GM19372 (cell line): ENCODE data around the gene ITGB8.

Experiments used
- ATAC-seq: cut with Tn5 transposase; IDR thresholded peaks from one replicate; pipeline ENCODE4 v1.9.1; 2021; ENCODE audit warnings: mild to moderate bottlenecking, low read depth, moderate library complexity; ENCODE audit not compliant: unreplicated experiment

The ITGB8 gene

GRCh38 chr7:20364571-20365196 lies 34.0 kb downstream of the ITGB8 start:
- ATAC-seq: no peak

- ATAC-seq: no peak
Measured at GRCh38 chr7:20365486-20365885, 34.8 kb downstream of the ITGB8 start.

- ATAC-seq: no peak
Measured at GRCh38 chr7:20374399-20374798, 43.7 kb downstream of the ITGB8 start.

DNA sequence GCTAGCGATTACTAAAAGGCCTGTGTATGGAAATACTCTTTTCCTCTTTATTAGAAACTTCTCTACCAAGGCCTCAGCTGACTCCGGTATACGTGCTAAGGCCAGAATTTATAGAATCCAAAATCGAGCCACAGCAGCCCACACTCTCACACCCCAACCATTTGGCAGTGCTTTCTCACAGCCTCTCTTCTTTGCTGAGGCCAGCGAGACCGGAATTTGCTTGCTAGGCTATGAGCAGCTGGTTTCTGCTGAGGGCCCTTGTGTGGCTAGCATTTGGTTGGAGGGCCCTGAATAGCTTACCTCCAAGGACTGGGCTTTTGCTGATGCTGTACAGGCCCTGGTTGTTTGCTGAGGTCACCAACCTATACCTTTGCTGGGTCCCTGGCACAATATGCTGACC lies 46.1 kb downstream of the ITGB8 start:
- no peak for ATAC-seq

DNA sequence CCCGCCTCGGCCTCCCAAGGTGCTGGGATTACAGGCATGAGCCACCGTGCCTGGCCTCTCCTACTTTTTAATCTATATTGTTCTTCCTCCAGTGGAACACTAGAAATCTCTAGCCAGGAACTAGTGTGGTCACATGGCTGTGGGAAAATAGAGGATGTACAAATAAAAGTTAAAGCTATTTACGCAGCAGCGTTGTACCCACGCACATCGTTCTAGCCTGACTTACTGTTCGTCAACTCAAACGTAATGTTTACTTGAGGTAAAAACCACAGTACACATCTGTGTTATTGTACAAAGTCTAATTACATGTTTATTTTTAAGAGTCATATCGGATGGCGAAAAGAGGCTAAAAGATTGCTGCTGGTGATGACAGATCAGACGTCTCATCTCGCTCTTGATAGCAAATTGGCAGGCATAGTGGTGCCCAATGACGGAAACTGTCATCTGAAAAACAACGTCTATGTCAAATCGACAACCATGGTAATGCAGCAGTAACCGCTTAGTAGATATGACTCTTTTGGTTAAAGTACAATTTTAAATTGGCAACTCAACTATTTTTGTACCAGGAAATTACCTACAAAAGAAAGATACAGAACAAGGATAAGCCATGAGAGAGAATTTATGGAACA lies 50.8 kb downstream of the ITGB8 start:
- ATAC-seq: no peak

DNA sequence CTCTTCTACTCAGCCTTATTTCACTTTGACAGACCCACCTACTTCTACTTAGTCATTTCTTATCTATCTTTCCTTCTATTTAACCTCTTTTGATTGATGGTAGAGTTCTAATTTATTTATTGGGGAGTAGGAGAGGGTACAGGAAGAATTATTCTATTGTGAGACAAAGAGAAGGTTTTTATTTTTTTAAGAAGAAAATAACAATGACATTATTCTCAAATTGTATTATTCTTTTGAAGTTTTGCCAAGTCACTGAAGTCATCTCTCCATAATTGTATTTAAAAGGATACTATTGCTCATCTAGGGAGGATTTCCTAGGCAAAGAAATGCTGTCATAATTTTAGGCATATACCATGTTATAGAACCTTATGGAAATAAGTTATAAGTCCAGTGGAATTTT lies 52.7 kb downstream of the ITGB8 start:
- no peak for ATAC-seq

- no peak for ATAC-seq
Measured at GRCh38 chr7:20385126-20385525, 54.4 kb downstream of the ITGB8 start.

- ATAC-seq: no peak
Measured at GRCh38 chr7:20388084-20388483, 57.4 kb downstream of the ITGB8 start.

DNA sequence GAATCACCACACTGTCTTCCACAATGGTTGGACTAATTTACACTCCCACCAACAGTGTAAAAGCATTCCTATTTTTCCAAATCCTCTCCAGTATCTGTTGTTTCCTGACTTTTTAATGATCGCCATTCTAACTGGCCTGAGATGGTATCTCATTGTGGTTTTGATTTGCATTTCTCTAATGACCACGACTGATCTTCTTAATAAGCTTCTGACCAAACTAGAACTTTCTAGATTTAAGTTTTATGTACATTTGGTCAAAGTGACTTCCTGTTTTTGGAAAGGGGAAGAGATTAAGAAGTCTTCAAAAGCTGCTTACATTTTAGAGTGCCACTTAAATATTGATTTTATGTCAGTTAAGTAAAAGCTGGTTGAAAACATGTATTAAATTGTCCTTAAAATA lies 58.5 kb downstream of the ITGB8 start:
- peak; percentile 52 for ATAC-seq

DNA sequence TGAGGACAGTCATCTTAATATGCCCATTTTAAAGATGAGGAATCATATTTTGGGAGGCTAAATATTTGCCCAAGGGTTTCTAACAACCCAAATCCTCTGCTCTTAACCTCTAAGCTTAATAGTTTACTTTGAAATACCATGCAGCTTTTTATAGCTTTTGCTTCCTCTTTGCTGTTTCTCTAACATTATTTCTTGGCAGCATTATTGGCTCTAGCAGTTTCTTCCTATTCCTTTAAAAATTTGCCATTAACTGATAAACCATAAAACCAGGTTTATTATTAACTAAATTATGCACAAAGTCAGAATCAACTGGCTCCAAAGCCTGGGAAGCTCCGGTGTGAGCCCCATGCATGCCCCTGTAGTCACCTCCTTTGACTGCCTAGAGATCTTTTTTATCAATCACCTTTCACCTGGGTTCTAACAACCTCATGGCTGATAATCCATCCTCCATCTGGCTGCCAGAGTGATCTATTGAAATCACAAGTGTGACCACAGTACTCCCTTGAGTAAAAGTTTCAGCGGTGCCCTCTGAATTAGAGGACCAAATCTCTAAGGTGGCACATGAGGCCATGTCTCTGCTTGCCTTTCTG lies 62.4 kb downstream of the ITGB8 start:
- no peak for ATAC-seq

DNA sequence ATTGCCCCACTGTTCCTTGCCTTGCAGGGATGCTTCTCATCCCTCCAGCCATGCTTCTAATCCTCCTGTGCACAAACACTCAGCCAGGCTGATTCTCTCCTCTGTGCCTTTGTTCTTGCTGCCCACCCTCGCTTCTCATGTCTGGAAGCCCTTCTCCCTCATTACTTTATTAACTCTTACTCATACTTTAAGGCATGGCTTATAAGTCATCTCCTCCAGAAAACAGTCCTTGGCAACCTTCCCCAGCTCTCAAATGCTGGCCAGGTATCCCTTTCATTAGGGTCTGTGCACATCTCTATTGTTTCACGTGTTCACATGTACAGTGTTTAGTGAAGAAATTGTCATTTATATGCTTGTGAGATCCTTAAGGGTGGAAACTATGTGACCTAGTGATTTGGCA lies 62.9 kb downstream of the ITGB8 start:
- ATAC-seq: no peak

DNA sequence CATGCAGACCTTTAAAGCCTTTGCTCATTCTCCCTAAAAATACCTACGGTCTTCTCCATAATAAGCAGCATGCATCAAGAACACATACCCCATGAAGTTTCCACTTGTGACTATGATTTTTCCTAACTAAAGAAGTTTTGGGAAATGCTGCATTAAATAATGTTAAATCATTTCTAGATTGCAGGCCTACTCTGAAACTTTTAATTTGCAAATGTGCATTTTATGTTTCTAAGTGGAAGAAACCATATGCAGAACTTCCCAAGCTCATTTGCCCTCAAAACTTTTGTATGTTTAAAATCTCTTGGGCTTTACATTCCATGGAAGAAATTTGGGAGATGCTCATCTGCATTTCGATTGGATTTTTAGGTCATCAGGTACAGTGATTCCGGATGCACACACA lies 63.6 kb downstream of the ITGB8 start:
- no peak for ATAC-seq

- ATAC-seq: no peak
Measured at GRCh38 chr7:20395104-20395503, 64.4 kb downstream of the ITGB8 start.

GRCh38 chr7:20395511-20395910 lies 64.8 kb downstream of the ITGB8 start:
- ATAC-seq: no peak

DNA sequence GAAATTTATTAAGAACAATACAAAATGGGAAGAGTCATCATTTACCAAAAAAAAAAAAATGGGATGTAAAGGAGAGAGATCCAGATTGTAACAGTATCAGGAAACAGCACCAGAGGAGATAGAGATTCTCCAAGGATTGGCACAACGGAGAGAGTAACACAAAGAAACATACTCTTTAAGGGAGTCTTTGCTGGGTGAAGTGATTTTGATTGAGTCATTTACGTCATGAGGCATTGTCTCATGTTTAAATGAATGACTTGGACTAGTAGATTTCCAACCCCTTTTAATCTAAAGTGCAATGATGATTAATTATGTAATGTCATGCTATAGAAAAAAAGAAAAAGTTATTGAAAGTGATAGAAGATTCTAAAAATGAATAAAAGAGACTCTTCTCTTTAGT lies 68.8 kb downstream of the ITGB8 start:
- ATAC-seq: no peak

DNA sequence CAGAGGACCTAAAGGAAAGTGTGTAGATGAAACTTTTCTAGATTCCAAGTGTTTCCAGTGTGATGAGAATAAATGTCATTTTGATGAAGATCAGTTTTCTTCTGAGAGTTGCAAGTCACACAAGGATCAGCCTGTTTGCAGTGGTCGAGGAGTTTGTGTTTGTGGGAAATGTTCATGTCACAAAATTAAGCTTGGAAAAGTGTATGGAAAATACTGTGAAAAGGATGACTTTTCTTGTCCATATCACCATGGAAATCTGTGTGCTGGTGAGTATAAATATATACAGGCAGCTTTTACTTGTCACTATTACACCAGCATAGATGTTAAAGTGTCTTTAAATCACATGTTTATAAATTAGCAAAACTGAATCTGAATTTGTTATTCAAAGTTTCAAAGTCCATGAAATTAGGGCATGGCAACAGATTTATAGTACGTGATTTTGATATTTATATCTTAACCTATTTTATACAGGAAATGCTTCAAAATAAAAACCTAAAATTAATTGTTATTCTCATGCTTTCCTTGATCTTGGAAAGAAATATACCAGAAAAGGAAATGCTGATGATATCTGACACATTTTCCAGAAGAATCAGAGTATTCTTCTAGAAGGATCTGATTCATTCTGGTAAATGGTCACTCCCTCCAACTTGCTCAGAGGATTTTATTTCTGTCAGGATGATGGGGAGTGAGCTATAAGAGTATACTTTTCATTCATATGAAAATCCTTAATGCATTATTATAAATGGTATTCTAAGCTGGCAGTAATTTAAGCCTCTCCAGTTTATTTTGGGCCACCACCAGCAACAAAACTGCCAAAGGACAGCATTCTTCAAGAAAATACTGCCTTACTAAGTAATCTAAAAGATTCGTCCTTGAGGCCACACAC lies 71.4 kb downstream of the ITGB8 start:
- ATAC-seq: no peak

GRCh38 chr7:20402747-20403230 lies 72.1 kb downstream of the ITGB8 start:
- ATAC-seq: no peak

- no peak for ATAC-seq
Measured at GRCh38 chr7:20403331-20403730, 72.6 kb downstream of the ITGB8 start.

DNA sequence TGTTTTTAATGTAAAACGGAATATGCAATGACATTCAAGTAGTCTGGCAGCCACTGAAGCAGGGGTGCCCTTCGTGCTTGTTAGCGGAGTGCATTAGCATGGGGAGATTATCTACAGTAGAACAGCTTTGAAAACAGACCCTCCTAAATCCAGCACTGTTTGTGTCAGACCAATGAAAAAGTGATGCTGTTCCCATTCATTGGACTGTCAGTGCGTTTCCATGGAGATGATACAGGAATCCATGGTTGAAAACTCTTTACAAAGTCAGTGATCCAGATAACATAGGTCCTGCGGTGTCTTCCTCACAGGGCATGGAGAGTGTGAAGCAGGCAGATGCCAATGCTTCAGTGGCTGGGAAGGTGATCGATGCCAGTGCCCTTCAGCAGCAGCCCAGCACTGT lies 73.6 kb downstream of the ITGB8 start:
- ATAC-seq: no peak

GRCh38 chr7:20407585-20408466 lies 77.1 kb downstream of the ITGB8 start:
- no peak for ATAC-seq
